ENCODE measurements around the gene ERICH4. TPM values are rescaled to one million over a fixed set of nuclear protein-coding genes. Genes with fewer than 3 reads are reported as not detected.

The ERICH4 gene
- total and polyA plus RNA-seq, 2 of the 4 experiments (the other 2 are of a cell fraction), result not detected

GRCh38 chr19:41478171-41478570 is 35.2 kb downstream of the ERICH4 start:
- Histone ChIP-seq H3K4ac (ENCODE audit: low read depth, low read length) (no peak overlapping the region), H2BK20ac (ENCODE audit: low read depth, low read length) (no peak overlapping the region), H2AFZ (replicated peaks; ENCODE audit: low read length, poor library complexity) (no peak overlapping the region), H2AK9ac (replicated peaks; ENCODE audit: low read depth, low read length, poor library complexity) (no peak overlapping the region), H3K27me3 (ENCODE audit: control insufficient read depth, insufficient read depth, low read length) (peaks cover 4% of the 10 kb centered on the region), H3K4me2 (ENCODE audit: low read depth, low read length) (no peak overlapping the region), H2BK5ac (ENCODE audit: low read depth, low read length, poor library complexity, severe bottlenecking) (no peak overlapping the region), H3K4me1 (ENCODE audit: control insufficient read depth, insufficient read depth, low read length) (no peaks in the 10 kb centered on the region), H2BK15ac (ENCODE audit: low read depth, low read length) (no peak overlapping the region), H2BK120ac (ENCODE audit: low read depth, low read length) (no peak overlapping the region), H3K18ac (ENCODE audit: low read depth, low read length) (no peak overlapping the region), H3K9me1 (ENCODE audit: insufficient read depth, low read length) (no peaks in the 10 kb centered on the region), H3K4me3 (ENCODE audit: insufficient read depth, low read depth, low read length) (no peak overlapping the region), H3K9ac (ENCODE audit: low read depth, low read length) (no peak overlapping the region), H4K91ac (ENCODE audit: insufficient read depth, low read depth, low read length) (no peak overlapping the region), H3K36me3 (ENCODE audit: control insufficient read depth, insufficient read depth, low read length) (no peaks in the 10 kb centered on the region), H3K56ac (ENCODE audit: extremely low read depth, insufficient read depth, low read length) (no peak overlapping the region), H4K8ac (ENCODE audit: low read depth in 2 of 2, low read length in 2 of 2) (no peak overlapping the region), H3K23ac (ENCODE audit: low read depth, low read length) (no peak overlapping the region), H2AK5ac (ENCODE audit: low read depth, low read length) (no peak overlapping the region), H4K5ac (ENCODE audit: low read depth, low read length) (no peak overlapping the region), H3K9me3 (ENCODE audit: control insufficient read depth, insufficient read depth, low read length) (no peaks in the 10 kb centered on the region; the same call in 1 of the 2 replicates), H3K79me1 (ENCODE audit: low read depth in 1 of 2, low read length in 2 of 2) (no peaks in the 10 kb centered on the region), H3K27ac (ENCODE audit: insufficient read depth, low read length) (no peak overlapping the region), H4K20me1 (ENCODE audit: insufficient read depth, low read length) (no peaks in the 10 kb centered on the region), H3K14ac (replicated peaks; ENCODE audit: low read depth, low read length) (no peak overlapping the region)
- no peak for TF ChIP-seq CHD1 (IDR thresholded peaks at IDR 0.05; ENCODE audit: low read depth, low read length)
- TF ChIP-seq RCOR1 (IDR thresholded peaks at IDR 0.05; ENCODE audit: insufficient replicate concordance, low read length), result no peak
- TF ChIP-seq, protein P1, sequence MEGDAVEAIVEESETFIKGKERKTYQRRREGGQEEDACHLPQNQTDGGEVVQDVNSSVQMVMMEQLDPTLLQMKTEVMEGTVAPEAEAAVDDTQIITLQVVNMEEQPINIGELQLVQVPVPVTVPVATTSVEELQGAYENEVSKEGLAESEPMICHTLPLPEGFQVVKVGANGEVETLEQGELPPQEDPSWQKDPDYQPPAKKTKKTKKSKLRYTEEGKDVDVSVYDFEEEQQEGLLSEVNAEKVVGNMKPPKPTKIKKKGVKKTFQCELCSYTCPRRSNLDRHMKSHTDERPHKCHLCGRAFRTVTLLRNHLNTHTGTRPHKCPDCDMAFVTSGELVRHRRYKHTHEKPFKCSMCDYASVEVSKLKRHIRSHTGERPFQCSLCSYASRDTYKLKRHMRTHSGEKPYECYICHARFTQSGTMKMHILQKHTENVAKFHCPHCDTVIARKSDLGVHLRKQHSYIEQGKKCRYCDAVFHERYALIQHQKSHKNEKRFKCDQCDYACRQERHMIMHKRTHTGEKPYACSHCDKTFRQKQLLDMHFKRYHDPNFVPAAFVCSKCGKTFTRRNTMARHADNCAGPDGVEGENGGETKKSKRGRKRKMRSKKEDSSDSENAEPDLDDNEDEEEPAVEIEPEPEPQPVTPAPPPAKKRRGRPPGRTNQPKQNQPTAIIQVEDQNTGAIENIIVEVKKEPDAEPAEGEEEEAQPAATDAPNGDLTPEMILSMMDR (conservative IDR thresholded peaks at IDR 0.05; ENCODE audit: low read depth, low read length), result no peak
- no peak for TF ChIP-seq MAFK (IDR thresholded peaks at IDR 0.05; ENCODE audit: low read depth, low read length)
- TF ChIP-seq, protein P2, sequence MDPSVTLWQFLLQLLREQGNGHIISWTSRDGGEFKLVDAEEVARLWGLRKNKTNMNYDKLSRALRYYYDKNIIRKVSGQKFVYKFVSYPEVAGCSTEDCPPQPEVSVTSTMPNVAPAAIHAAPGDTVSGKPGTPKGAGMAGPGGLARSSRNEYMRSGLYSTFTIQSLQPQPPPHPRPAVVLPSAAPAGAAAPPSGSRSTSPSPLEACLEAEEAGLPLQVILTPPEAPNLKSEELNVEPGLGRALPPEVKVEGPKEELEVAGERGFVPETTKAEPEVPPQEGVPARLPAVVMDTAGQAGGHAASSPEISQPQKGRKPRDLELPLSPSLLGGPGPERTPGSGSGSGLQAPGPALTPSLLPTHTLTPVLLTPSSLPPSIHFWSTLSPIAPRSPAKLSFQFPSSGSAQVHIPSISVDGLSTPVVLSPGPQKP (IDR thresholded peaks at IDR 0.05; ENCODE audit: borderline replicate concordance, low read depth, low read length), result no peak
- no peak for TF ChIP-seq CEBPB (IDR thresholded peaks at IDR 0.05; ENCODE audit: low read depth, low read length)
- TF ChIP-seq NFE2L2 (IDR thresholded peaks at IDR 0.05; ENCODE audit: low read depth, low read length), result no peak
- TF ChIP-seq SMC3 (IDR thresholded peaks at IDR 0.05; ENCODE audit: low read depth, low read length), result no peak
- no peak for TF ChIP-seq BHLHE40 (IDR thresholded peaks at IDR 0.05; ENCODE audit: low read depth, low read length)
- TF ChIP-seq MXI1 (IDR thresholded peaks at IDR 0.05; ENCODE audit: borderline replicate concordance, low read depth, low read length), result no peak
- TF ChIP-seq POLR2A (IDR thresholded peaks at IDR 0.05; ENCODE audit: low read depth, low read length), result no peak
- TF ChIP-seq USF2 (IDR thresholded peaks at IDR 0.05; ENCODE audit: low read depth, low read length), result no peak
- TF ChIP-seq RAD21 (IDR thresholded peaks at IDR 0.05; ENCODE audit: low read length), result no peak
- ChIA-PET CTCF (no interaction called here), POLR2A (ENCODE audit: unreplicated experiment) (no interaction called here)
- dilution Hi-C loops (cut with HindIII; ENCODE audit: low sequenced_read_pairs, unreplicated experiment) (no loop called here), intact Hi-C loops (cut with micrococcal nuclease) (no loop called here), in situ Hi-C loops (cut with MboI; ENCODE audit: low sequenced_read_pairs) (no loop called here)
- WGBS, 2 experiments (ENCODE audit: extremely low coverage in 2 of 2, insufficient read length in 1 of 2), result 61% methylated on average over 4 of the region's 8 CpGs; no CpG with 5 or more reads in 1 of the 2 experiments
- no peak for ATAC-seq (ENCODE audit: low read depth)
- no TSS peak for BruUV-seq (replicated peaks)
- no peak for DNase-seq
